Esophagus squamous epithelium (tissue), 5 donors: ENCODE measurements around the gene ZC3HAV1L. TPM values are rescaled to one million over a fixed set of nuclear protein-coding genes. Genes with fewer than 3 reads are reported as not detected.

Source experiments
- DNase-seq: peaks from one replicate; lab custom pipeline; 2025; lab: John Stamatoyannopoulos, UW
- H3K27ac ChIP-seq, 4 donors: fragments of 200-600 bp; sonication (generic); one replicate each; pipeline ENCODE4 v1.5.1; 2016 to 2019; ENCODE audit warnings: mild to moderate bottlenecking in 1 of 4
- H3K27me3 ChIP-seq, 4 donors: fragments of 200-600 bp; sonication (generic); 1 replicate in 3 of 4; 2 replicates in 1 of 4; pipeline versions ENCODE4 v1.5.1 to v1.6.0; 2017 to 2021; ENCODE audit warnings: antibody characterized with exemption in 1 of 4
- H3K36me3 ChIP-seq, 3 donors: fragments of 200-600 bp; sonication (generic); one replicate each; pipeline ENCODE4 v1.5.1; 2016 to 2019
- H3K4me1 ChIP-seq, 3 donors: fragments of 200-600 bp; sonication (generic); one replicate each; pipeline ENCODE4 v1.5.1; 2017 to 2019
- H3K4me3 ChIP-seq, 4 donors: fragments of 200-600 bp; sonication (generic); 1 replicate in 3 of 4; 2 replicates in 1 of 4; pipeline ENCODE4 v1.5.1; 2016 to 2019; ENCODE audit warnings: mild to moderate bottlenecking in 2 of 4, moderate library complexity in 1 of 4
- H3K9me3 ChIP-seq, 3 donors: fragments of 200-600 bp; sonication (generic); one replicate each; pipeline ENCODE4 v1.5.1; 2016 to 2019
- CTCF ChIP-seq, 6 experiments: fragments of 450-650 bp in 4 of 6; fragments of 200-600 bp in 2 of 6; sonication (generic) in 2 of 6; IDR thresholded peaks; one replicate each; pipeline ENCODE4 v1.5.1; 2016 to 2019; ENCODE audit warnings: antibody characterized with exemption in 6 of 6, mild to moderate bottlenecking in 4 of 6, moderate library complexity in 4 of 6
- POLR2A ChIP-seq, 4 donors: fragments of 450-650 bp; IDR thresholded peaks; one replicate each; pipeline ENCODE4 v1.6.1; 2017; ENCODE audit warnings: antibody characterized with exemption in 4 of 4, mild to moderate bottlenecking in 4 of 4, moderate library complexity in 3 of 4
- WGBS, 2 donors: methylation state at CpG; one replicate each; pipeline ENCODE4 v1.1.5; 2018; 5-methylcytosine and 5-hydroxymethylcytosine counted together
- intact Hi-C: fragments of 100-400 bp; cut with DNase I; formaldehyde crosslinking; loops from one replicate; pipeline ENCODE4 v1.15.0; 2022
- total RNA-seq, 4 donors: library from RNA; depleted of rRNA; stranded (reverse); fragments of >200 nt; gene quantifications; one replicate each; pipeline ENCODE4 v1.1.0, GENCODE V29; 2016
- donor health status: DM: yes; HTN: yes; CAD: no.

Gene ZC3HAV1L
- total RNA-seq, 4 donors from 2014 or later: 12.5 to 24.0 (median 14.9) TPM

- H3K36me3 ChIP-seq: peaks cover 0 to 6% (median 0%) of the 10 kb centered on the region in 3 donors
- WGBS, 2 donors: 81 to 93% methylated on average over 2 of the region's 2 CpGs
- peaks cover 18 to 43% (median 23%) of the 10 kb centered on the region in 3 donors for H3K4me1 ChIP-seq
- no peak for TF ChIP-seq CTCF (IDR thresholded peaks at IDR 0.05)
- TF ChIP-seq POLR2A (IDR thresholded peaks at IDR 0.05): no peak
- DNase-seq: no peak
- no peak overlapping the region for H3K4me3 ChIP-seq
- intact Hi-C loops: no loop called here
- no peaks in the 10 kb centered on the region for H3K27me3 ChIP-seq
- no peaks in the 10 kb centered on the region for H3K9me3 ChIP-seq
- no peak overlapping the region for H3K27ac ChIP-seq
These were observed 2.8 kb upstream of the ZC3HAV1L start for GRCh38 chr7:139038691-139039090.

- DNase-seq: no peak
- 41 to 60% methylated on average over 3 of the region's 3 CpGs for WGBS, 2 donors
These were observed 1.1 kb upstream of the ZC3HAV1L start for GRCh38 chr7:139036901-139037300.

GRCh38 chr7:139034855-139035585 is 822 bp downstream of the ZC3HAV1L start:
- peak overlapping the region; percentile 59 to 95 (median 69) for H3K4me3 ChIP-seq
- peaks cover 18 to 55% (median 25%) of the 10 kb centered on the region in 3 donors for H3K4me1 ChIP-seq
- peaks cover 0 to 34% (median 0%) of the 10 kb centered on the region in 3 donors for H3K36me3 ChIP-seq
- no peaks in the 10 kb centered on the region for H3K9me3 ChIP-seq
- DNase-seq: no peak
- H3K27me3 ChIP-seq: no peaks in the 10 kb centered on the region
- TF ChIP-seq POLR2A (IDR thresholded peaks at IDR 0.05): no peak
- TF ChIP-seq CTCF (IDR thresholded peaks at IDR 0.05): no peak
- peak overlapping the region; percentile 82 to 92 (median 86) for H3K27ac ChIP-seq
- intact Hi-C loops: no loop called here
- 8 to 23% methylated on average over 6 to 10 of the region's 47 CpGs for WGBS, 2 donors

More at GRCh38 chr7:139036901-139037300, 1.1 kb upstream of the ZC3HAV1L start:
- peak overlapping the region in 2 of 4 donors; percentile 68 to 95 for H3K4me3 ChIP-seq
- peaks cover 0 to 16% (median 0%) of the 10 kb centered on the region in 3 donors for H3K36me3 ChIP-seq
- H3K27ac ChIP-seq: peak overlapping the region in 2 of 4 donors; percentile 85 to 92
- intact Hi-C loops: no loop called here
- no peak for TF ChIP-seq CTCF (IDR thresholded peaks at IDR 0.05)
- TF ChIP-seq POLR2A (IDR thresholded peaks at IDR 0.05): no peak
- H3K4me1 ChIP-seq: peaks cover 18 to 55% (median 25%) of the 10 kb centered on the region in 3 donors
- H3K9me3 ChIP-seq: no peaks in the 10 kb centered on the region
- H3K27me3 ChIP-seq: no peaks in the 10 kb centered on the region

GRCh38 chr7:139034336-139034735 is 1.5 kb downstream of the ZC3HAV1L start:
- TF ChIP-seq CTCF (IDR thresholded peaks at IDR 0.05): no peak
- no peak for TF ChIP-seq POLR2A (IDR thresholded peaks at IDR 0.05)
- no peak for DNase-seq
- Histone ChIP-seq H3K4me3 (peak overlapping the region; percentile 59 to 95 (median 69)), H3K27me3 (no peaks in the 10 kb centered on the region), H3K27ac (peak overlapping the region in 3 of 4 donors; percentile 85 to 92 (median 88)), H3K36me3 (peaks cover 0 to 41% (median 0%) of the 10 kb centered on the region in 3 donors), H3K4me1 (peaks cover 18 to 55% (median 25%) of the 10 kb centered on the region in 3 donors), H3K9me3 (no peaks in the 10 kb centered on the region)
- intact Hi-C loops: no loop called here
- WGBS, 2 donors: 61 to 64% methylated on average over 5 of the region's 5 CpGs
